Pulmonary artery endothelial cell (primary cell): ENCODE results near the gene HS2ST1. TPM values are rescaled to one million over a fixed set of nuclear protein-coding genes. Genes with fewer than 3 reads are reported as not detected.
"Not testable (repeated sequence)": the region's sequence is repeated elsewhere in the genome, so short reads cannot be mapped to it uniquely, and the experiment has no call there.

Experiments used
- DNase-seq: peaks from one replicate; pipeline ENCODE4 v3.0.0-alpha.2; 2011; ENCODE audit warnings: low read depth, low spot score
- total RNA-seq: library from RNA; depleted of rRNA; stranded (reverse); fragments of >200 nt; gene quantifications from 2 replicates; pipeline ENCODE4 v1.2.3, GENCODE V29; 2014

HS2ST1 gene
- total RNA-seq, 1 donor from 2014 or later = 24.6 TPM

DNA sequence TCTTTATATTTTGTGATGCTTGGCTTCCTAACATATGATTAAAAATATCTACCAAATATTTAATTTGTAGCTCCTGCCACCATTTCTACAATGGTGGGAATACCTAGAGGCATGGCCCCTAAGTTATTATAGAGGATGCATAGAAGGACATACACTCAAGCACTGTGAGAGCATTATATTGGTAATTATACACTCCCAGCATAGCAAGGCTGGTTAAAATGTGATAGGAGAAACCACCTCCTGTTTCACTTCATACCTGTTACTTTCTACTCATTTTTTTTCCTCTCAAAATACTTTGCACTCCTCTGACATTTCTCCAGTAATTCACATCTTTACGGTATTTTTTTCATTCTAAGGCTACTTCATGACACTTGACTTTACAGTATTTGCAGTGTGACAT is 92.9 kb downstream of the HS2ST1 start:
- DNase-seq = no peak

DNA sequence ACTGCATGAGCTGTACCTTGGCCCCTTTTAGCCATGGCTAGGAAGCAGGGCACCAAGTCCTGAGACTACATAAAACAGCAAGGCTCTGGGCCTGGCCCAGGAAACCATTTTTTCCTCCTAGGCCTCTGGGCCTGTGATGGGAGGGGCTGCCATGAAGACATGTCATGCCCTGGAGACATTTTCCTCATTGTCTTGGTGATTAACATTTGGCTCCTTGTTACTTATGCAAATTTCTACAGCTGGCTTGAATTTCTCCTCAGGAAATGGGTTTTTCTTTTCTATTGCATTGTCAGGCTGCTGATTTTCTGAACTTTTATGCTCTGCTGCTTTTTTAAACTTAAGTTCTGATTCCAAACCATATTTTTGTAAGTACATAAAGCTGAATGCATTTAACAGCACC is 99.0 kb downstream of the HS2ST1 start:
- not testable (repeated sequence) for DNase-seq

DNA sequence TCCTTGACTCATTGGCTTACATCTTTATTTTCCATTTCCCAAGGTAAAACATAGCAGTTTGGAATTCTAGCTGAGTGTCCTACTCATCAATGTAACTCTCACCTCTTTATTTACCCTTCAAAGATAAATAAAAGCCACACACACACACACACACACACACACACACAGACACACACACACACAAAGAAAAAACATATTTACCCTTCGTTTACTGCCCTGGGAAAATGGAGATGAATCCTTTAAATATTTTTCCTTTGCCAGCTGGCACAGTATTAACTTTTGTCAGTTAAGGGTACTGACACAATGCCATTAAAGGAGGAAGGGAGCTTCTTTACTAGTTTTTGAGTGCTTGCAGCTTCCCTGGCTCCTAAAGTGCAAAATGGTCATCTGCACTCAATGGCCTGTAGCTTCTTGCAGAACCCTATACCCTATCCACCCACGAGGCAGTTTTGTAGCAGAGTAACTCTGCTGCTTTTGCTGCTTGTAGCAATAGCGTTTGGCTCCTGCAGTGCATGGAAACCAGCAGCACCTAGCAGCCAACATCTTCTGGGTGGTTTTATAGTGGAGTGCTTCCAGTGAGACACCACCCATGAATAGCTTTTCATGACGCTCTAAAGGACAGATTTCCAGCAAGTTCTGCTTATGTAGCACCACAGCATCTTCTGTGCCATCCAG is 103.7 kb downstream of the HS2ST1 start:
- DNase-seq = no peak

DNA sequence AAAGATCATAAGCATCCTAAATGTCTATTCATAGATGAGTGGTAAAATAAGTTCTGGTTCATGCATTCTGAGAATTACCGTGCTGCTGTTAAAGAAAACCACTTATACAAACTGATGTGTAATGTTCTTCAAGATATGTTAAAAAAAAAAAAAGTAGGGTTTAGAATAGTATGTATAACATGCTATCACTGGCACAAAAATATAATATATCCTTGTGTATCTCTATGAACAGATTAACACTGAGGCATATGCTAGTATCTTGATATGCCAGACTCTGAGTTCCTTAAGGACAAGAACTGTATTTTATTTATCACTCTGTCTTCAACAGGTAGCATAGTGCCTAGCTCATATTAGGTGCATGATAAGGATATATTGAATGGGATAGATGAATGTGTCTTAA is 108.9 kb downstream of the HS2ST1 start:
- DNase-seq = no peak

DNA sequence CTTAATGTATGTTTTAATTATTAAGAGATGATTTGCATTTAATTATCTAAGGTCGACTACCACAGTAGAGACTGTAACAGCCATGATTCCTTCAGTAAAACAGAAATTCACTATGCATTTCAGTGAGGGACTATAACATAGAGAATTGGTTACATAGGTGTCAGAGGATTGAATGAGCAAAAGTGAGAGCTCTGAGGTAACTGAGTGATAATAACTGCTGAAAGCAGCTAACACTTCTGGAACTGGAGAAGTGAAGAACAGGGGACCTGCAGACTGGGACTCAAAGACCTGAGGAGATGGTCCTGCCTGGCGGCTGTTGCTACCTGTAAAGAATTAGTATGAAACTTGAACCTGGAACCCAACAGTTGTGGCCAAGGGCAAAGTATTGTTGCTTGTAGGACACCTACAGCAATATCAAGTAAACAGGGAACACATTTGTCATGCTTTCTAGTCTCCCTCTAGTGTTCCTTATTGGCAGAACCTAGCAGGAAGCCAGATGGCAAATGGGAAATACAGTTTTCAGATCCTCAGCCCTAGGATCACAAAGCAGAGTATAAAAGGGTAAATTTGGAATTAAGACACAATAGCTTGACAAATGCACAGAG is 110.6 kb downstream of the HS2ST1 start:
- no peak for DNase-seq

DNA sequence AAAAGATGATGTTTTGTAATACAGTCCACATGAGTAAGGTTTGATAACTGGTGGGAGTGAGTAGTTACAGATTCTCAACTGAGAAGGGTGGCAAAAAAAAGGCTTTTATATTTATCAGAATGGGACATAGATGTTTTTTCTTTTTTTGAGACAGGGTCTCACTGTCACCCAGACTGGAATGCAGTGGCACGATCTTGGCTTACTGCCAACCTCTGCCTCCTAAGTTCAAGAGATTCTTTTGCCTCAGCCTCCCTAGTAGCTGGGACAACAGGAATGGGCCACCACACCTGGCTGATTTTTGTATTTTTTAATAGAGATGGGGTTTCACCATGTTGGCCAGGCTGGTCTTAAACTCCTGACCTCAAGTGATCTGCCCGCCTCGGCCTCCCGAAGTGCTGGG is 113.1 kb downstream of the HS2ST1 start:
- not testable (repeated sequence) for DNase-seq

DNA sequence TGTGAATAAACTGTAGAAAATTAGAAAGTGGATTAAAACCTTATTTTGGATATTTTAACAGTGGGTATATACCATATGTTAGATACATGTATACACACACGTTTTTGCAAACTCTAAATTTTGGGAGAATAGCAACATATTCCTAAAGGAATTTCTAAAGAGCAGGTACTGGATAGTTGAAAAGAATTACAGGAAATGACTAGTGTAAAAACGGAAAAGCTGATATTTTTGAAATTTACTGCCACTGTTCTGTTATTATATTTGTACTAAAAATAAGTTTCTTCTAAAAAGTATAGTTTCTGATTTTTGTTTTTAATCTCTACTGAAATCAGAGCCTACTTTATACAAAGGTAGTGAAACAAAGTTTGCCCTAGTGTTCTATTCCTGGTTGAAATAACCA is 114.1 kb downstream of the HS2ST1 start:
- DNase-seq = no peak

DNA sequence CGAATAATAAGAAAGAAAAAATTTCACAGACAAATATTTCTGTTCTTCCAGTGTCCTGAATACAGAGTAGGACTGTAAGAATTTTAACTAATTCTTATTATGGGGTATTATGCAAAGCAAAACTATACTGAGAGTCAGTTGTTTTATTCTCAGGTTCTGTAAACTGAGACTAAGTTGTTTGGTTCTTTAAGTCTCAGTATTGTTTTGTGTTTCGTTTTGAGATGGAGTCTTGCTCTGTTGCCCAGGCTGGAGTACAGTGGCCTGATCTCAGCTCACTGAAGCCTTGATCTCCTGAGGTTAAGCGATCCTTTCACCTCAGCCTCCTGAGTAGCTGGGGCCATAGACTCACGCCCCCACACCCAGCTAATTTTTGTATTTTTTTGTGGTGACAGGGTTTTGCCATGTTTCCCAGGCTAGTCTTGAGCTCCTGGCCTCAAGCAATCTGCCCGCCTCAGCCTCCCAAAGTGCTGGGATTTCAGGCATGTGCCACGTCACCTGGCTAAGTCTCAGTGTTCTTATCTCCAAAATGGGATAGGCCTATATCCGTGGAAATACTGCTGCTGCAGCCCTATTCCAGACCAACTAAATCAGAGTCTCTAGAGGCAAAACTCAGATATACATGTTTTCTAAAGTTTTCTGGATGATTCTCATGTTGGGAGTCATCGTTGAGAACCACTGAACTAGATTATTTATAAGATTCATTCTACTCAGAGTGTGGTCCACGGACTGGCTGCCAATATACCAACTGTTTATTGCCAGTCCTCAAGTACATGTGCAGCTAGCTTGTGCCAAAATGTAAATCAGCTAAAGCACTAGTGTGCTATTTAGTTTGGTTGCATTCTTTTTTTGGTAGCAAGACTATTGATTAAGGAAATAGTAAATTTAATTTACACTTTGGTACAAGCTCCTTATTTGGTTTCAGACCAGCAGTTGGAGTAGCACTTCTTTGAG is 116.6 kb downstream of the HS2ST1 start:
- DNase-seq = no peak

DNA sequence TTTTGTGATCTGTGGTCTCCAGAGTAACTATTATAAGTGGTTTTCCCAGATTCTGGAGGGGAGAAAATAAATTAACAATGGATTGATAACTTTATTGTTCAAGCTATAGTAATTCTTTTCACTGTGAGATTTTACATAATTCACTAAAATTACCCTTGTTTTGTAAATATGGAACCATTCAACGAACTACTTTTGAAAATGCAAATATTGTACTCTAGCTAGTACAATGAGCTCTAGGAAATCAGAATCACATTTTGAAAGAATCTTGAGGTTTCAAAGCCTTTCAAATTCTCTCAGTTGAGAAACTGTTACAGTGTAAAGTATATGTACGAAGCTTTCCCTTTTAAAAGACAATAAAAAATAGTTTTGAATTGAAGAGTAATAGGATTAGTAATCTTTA is 119.9 kb downstream of the HS2ST1 start:
- no peak for DNase-seq

DNA sequence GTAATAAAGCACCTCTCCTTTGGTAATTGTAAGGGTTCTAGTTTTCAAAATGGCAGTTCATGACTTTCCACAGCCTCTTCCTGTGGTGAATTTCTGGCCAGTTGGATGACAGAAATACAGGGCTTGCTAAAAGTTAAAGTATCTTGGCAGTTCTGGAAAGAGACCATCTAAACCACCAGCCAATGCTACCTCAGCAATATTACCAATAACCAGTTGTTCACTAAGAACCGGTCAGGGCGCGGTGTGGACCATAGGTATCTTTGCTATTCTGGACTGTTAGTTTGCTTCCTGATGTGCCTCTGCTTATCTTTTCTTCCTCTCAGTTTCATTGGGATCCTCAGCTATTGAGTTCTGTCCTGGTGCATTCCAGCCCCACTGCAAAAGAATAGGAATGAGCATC is 124.7 kb downstream of the HS2ST1 start:
- no peak for DNase-seq

DNA sequence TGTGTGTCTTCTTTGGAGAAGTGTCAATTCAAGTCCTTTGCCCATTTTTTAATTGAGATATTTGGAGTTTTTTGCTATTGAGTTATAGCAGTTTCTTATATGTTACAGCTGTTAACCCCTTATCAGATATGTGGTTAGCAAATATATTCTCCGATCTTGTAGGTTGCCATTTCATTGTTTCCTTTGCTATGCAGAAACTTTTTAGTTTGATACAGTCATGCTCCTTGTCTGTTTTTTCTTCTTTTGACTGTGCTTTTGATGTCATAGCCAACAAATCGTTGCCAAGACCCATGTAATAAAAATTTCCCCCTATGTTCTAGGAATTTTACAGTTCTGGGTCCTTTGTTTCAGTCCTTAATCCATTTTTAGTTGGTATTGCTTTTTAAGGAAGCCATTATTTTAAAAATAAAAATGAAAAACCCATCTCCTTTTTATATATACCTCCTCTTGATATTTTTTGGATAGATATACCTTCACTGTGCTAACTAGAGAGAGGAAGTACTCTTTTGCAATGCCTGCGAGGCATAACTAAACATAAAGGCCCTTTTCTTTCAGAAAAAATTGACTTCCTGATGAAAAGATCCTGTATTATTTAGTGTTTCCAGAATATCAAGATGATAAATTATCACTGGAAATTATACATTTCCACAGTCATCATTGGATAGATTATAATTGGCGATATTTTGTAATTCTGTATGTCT is 127.8 kb downstream of the HS2ST1 start:
- DNase-seq = no peak

DNA sequence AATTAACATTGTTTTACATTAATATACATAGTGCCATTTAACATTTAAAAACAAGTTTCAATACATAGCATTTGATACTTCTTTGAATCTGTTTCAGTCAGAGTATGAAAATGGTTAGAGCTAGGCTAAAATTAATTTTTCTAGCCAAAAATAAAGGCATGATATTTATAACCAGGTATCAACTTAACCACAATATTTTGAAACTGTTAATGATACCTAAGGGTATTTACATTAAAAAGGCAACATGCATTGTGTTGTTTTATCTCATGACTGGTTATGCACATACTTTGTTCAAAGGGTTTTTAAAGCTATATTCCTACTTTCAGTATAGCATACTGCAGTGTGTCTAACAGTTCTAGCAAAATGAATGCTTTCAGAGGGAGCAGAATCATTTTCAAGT is 130.0 kb downstream of the HS2ST1 start:
- DNase-seq = no peak

DNA sequence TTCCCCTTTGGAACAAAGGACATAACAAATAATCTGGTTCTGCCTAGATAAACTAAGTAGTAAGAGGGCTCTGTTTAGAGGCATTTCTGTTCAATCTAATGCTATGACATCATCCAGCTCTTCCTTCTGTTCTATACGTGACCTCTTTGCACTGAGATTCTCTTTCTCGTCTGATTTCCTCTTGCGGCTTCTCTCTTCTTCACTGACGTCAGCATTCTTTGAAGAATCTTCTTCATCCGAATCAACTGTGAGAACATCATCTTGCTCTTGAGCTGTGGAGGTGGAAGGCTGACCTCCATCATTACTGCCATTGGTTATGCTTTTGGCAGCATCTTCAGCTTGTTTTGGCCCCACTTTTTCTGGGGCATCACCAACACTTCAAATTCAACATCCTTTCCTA is 130.4 kb downstream of the HS2ST1 start:
- DNase-seq = no peak

DNA sequence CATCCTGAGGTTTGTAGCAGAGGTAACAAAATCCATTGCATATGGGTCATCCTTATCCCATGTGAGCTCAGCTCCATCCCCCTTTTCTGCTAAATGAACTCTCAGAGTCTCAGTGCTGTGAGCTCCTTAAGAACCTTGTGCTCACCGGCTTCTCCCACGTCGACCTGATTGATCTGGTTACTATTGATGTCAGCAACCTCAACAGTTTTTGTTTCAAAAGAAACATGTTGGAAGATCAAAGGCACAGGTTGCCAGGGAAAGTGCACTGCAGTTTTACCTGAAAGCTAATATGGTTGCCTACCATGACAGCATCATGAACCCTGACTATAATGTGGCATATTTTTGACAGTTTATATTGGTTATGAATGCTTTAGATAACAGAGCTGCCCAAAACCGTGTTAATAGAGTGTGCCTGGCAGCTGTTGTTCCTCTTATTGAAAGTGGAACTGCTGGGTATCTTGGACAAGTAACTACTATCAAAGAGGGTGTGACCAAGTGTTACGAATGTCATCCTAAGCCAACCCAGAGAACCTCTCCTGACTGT is 131.4 kb downstream of the HS2ST1 start:
- DNase-seq = no peak

DNA sequence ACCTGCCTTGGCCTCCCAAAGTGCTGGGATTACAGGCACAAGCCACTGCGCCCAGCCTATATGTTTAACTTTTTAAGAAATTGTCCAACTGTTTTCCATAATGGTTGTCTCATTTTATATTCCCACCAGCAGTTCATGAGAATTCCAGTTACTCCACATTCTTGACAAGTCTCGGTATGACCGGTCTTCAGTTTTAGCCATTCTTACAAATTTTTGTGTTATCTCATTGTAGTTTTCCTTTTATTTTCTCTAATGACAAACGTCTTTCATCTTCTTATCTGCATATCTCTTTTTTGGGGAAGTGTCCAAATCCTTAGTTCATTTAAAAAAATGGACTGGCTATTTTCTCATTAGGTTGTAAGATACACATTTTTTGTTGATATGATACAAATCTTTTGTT is 132.5 kb downstream of the HS2ST1 start:
- DNase-seq = no peak

DNA sequence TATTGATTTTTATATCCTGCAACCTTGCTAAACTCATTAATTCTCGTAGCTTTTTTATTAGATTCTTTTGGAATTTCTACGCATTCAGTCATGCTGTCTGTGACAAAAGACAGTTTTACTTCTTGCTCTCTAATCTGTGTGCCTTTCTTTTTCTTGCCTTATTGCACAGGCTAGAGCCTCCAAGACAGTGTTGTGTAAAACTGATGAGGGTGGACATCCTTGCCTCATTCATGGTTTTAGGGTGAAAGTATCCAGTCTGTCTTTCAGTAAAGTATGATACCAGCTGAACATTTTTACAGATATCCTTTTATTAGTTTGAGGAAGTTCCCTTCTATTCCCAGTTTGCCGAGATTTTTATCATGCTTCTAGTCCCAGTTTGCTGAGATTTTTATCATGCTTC is 133.8 kb downstream of the HS2ST1 start:
- DNase-seq = no peak

DNA sequence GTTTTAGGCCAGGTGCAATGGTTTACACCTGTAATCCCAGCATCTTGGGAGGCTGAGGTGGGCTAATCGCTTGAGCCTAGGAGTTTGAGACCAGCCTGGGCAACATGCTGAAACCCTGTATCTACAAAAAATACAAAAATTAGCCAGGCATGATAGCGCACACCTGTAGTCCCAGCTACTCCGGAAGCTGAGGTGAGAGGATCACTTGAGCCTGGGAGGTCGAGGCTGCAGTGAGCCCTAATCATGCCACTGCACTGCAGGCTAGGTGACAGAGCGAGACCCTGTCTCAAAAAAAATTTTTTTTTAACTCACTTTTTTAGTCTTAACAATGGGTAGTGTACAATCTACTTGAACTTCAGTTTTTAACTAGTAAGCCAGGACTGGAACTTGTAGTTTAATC is 137.5 kb downstream of the HS2ST1 start:
- DNase-seq = no peak

DNA sequence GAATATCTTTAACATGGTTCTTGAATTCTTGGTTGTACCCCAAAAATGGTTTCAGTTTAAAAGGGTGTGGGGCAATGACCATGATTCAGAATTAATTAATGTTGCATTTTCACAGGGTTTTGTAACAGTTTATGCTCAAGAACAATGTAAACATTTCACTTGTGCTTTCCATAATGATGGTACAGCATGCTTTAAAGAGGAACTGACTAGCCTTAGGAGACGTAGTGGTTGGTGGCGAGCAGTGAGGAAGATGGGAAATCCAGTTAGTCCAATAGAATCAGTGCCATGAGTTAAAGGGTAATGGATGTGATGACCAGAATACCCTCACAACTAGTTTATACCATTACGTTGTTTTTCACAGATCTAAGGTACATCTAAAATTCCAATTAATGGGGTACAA is 138.0 kb downstream of the HS2ST1 start:
- no peak for DNase-seq

DNA sequence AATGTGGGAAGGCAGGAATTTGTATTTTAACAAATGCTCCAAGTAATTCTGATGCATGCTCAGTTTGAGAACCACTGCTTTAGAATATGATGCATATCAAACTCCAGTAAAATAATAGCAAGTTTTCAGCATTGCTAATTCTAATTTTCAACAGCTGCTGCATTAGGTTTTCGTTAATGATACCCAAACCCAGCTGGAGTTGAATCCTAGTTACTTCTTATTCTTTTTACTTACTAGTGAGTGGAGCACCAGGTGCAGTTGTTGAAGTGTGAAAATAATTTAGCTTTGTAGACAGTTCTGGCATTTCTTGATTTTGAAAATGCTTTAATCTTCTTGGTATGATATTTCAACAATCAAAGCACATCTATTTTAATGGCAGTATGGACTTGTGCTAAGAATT is 138.5 kb downstream of the HS2ST1 start:
- DNase-seq = no peak

DNA sequence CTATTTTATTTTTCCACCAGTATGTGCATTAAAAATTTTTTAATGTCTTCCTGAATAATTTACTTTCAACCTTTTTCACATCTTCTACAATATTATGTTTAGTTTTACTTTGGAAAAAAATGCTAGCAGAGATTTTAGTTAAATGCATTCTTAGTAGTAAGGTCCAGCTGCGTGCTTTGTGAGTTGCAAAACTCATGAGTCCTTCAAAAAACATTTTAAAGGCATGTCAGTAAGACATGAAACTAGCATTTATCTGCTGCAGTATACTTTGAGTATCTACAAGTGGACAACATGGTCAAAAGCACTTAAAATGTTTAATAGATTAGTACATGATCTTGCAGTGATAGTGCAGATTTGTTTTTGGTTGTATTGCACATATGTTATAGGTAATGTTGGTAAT is 139.0 kb downstream of the HS2ST1 start:
- no peak for DNase-seq

DNA sequence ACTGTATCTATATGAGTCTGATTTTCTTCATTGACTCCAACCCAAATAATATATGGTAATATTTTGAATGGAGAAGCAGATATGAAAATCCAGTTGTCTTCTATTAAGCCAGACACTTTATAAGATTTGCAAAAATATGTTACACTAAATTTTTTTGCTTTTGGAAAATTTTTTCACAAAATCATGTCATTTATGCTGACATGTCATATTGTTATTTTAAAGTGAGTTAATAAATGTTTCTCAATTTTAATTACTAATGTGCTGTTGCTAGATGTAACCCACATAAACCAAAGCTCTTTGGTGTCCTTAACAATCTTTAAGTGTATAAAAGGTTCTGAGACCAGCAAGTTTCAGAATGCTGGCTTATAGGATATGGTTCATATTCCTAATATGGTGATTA is 142.5 kb downstream of the HS2ST1 start:
- DNase-seq = no peak

DNA sequence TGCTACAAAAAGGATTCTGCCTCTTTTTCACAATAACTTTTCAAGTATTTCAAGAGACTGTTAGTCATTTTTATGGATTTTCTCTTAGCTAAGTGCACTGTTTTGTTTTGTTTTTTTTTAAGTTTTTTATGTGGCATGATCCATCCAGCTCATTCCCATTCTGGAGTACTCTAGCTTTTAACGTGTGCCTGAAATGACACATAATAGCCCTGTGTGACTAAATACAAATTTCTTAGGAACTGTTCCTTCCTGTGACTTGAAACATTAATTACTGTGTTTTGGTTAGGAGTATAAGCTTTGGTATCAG is 143.9 kb downstream of the HS2ST1 start:
- DNase-seq = no peak
